ENCODE results near the gene FOXP1.

DNA sequence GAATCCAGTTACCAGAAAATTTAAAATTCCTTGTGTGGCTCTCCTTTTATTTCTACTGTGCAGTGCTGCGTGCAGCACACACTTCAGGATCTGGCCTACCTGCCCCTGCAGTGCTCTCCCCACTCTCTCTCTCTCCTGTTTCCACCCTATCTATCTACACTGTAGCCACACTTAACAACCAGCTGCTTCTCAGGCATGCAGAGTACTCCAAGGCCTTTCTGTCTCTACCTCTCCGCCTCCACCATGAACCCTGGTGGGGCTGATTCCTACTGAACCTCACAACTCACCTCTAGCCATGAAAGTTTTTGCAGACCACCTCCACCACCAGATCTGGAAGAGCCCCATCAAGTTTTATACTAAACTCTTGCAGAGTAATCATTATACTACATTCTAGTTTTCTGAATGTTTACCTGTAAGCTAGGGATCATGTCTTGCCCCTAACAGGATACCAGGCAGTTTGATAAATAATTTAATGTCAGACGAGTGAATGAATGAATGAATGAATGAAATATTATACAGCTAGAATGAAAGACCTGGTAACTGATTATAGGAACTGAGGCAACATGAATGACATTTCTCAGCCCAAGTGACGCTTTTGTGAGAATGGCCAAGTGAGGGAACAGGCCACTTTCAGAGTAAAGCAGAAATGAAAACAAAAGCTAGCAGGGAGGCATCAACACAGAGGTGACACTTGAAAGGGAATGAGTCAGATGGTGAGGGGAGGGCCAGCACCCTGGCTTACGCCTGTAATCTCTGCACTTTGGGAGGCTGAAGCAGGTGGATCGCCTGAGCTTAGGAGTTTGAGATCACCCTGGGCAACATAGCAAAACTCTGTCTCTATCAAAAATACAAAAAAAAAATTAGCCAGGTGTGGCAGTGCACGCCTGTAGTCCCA is 363.5 kb downstream of the FOXP1 start:
- TF ChIP-seq, protein P1, sequence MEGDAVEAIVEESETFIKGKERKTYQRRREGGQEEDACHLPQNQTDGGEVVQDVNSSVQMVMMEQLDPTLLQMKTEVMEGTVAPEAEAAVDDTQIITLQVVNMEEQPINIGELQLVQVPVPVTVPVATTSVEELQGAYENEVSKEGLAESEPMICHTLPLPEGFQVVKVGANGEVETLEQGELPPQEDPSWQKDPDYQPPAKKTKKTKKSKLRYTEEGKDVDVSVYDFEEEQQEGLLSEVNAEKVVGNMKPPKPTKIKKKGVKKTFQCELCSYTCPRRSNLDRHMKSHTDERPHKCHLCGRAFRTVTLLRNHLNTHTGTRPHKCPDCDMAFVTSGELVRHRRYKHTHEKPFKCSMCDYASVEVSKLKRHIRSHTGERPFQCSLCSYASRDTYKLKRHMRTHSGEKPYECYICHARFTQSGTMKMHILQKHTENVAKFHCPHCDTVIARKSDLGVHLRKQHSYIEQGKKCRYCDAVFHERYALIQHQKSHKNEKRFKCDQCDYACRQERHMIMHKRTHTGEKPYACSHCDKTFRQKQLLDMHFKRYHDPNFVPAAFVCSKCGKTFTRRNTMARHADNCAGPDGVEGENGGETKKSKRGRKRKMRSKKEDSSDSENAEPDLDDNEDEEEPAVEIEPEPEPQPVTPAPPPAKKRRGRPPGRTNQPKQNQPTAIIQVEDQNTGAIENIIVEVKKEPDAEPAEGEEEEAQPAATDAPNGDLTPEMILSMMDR (IDR thresholded peaks at IDR 0.05): no peak
- no peak for TF ChIP-seq TCF7L2 (IDR thresholded peaks at IDR 0.05; ENCODE audit: low read depth, low read length)
- TF ChIP-seq POLR2AphosphoS5 (IDR thresholded peaks at IDR 0.05; ENCODE audit: low read depth, low read length): no peak

Data from Panc1 (cell line).